ENCODE data around the gene GLYATL1. TPM values are rescaled to one million over a fixed set of nuclear protein-coding genes. Genes with fewer than 3 reads are reported as not detected.

Gene GLYATL1
- total RNA-seq, 1 donor from 2014 or later, result 0.42 TPM

DNA sequence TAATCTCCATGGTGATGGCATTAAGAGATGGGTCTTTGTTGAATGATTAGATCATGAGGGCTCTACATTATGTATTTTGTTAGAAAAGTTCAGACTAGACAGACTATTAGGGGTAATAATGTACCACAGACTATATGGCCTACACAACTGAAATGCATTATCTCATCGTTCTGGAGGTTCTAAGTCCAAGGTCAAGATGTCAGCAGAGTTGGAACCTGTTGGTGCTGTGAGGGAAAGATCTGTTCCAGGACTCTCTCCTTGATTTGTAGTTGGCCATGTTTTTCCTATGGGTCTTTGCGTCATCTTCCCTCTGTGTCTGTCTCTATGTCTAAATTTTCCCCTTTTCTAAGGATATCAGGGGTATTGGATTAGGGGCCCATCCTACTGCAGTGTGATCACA, 8.4 kb upstream of the GLYATL1 start:
- H3K36me3 Mint-ChIP-seq (ENCODE audit: unreplicated experiment), result no peaks in the 10 kb centered on the region
- no peak overlapping the region for H3K27ac Mint-ChIP-seq (ENCODE audit: unreplicated experiment)
- peaks cover 5% of the 10 kb centered on the region for H3K4me1 Mint-ChIP-seq (ENCODE audit: low read depth, unreplicated experiment)
- no peak for DNase-seq
- H3K4me3 Mint-ChIP-seq (ENCODE audit: unreplicated experiment), result no peak overlapping the region
- H3K9me3 Mint-ChIP-seq (ENCODE audit: unreplicated experiment), result no peaks in the 10 kb centered on the region
- H3K27me3 Mint-ChIP-seq (ENCODE audit: unreplicated experiment), result no peaks in the 10 kb centered on the region
- TF ChIP-seq, protein P1, sequence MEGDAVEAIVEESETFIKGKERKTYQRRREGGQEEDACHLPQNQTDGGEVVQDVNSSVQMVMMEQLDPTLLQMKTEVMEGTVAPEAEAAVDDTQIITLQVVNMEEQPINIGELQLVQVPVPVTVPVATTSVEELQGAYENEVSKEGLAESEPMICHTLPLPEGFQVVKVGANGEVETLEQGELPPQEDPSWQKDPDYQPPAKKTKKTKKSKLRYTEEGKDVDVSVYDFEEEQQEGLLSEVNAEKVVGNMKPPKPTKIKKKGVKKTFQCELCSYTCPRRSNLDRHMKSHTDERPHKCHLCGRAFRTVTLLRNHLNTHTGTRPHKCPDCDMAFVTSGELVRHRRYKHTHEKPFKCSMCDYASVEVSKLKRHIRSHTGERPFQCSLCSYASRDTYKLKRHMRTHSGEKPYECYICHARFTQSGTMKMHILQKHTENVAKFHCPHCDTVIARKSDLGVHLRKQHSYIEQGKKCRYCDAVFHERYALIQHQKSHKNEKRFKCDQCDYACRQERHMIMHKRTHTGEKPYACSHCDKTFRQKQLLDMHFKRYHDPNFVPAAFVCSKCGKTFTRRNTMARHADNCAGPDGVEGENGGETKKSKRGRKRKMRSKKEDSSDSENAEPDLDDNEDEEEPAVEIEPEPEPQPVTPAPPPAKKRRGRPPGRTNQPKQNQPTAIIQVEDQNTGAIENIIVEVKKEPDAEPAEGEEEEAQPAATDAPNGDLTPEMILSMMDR (IDR thresholded peaks at IDR 0.05; ENCODE audit: partially characterized antibody, unreplicated experiment), result no peak

DNA sequence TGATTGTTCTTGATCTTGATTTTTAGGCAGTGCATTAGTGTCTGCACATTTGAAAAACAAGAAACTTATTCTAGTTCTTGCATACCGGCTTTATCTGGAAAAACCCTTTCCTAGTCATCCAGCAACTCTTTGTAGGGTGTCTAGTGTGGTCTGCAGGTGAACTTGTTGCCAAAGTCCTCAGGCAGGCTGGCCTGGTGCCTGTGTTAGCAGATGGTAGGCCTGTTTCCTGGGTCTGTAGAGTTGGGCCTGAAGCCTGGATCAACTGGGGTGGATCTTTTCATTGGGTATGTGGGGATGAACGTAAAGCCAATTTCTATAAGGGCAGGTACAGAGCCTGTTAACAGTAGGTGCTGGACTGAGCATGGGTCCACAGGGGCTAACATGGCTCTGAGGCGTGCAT, 5.6 kb upstream of the GLYATL1 start:
- no peak overlapping the region for H3K27ac Mint-ChIP-seq (ENCODE audit: unreplicated experiment)
- no peaks in the 10 kb centered on the region for H3K36me3 Mint-ChIP-seq (ENCODE audit: unreplicated experiment)
- no peaks in the 10 kb centered on the region for H3K27me3 Mint-ChIP-seq (ENCODE audit: unreplicated experiment)
- H3K4me1 Mint-ChIP-seq (ENCODE audit: low read depth, unreplicated experiment), result no peaks in the 10 kb centered on the region
- no peak for DNase-seq
- no peak overlapping the region for H3K4me3 Mint-ChIP-seq (ENCODE audit: unreplicated experiment)
- TF ChIP-seq, protein P1 (IDR thresholded peaks at IDR 0.05; ENCODE audit: partially characterized antibody, unreplicated experiment), result no peak
- H3K9me3 Mint-ChIP-seq (ENCODE audit: unreplicated experiment), result no peaks in the 10 kb centered on the region

DNA sequence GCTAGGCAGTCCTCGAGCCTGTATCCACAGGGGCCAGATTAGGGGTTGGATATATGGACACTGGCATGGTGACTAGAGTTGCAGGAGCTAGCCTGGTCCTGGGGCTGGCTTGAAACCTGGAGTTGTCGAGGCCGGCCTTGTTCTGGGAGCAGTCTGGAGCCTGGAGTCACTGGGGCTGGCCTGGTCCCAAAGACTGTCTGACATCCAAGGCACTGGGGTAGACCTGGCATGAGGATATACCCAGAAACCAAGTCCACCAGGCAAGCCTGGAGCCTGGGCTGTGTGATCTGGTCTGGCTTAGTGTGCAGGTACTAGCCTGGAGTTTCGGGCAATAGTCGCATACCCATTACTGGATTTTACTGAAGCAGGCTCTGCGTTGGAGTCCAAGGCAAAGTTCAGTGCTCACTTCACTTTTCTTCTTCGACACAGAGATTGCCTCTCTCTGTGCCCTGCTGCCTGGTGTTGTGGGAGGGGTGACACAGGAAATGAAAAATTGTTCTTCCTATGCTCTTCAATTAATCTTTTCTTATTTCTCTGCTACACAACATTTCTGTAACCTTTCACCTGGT, 4.3 kb upstream of the GLYATL1 start:
- Mint-ChIP-seq H3K36me3 (ENCODE audit: unreplicated experiment) (no peaks in the 10 kb centered on the region), H3K27me3 (ENCODE audit: unreplicated experiment) (no peaks in the 10 kb centered on the region), H3K9me3 (ENCODE audit: unreplicated experiment) (no peaks in the 10 kb centered on the region), H3K4me3 (ENCODE audit: unreplicated experiment) (no peak overlapping the region), H3K27ac (ENCODE audit: unreplicated experiment) (no peak overlapping the region), H3K4me1 (ENCODE audit: low read depth, unreplicated experiment) (no peaks in the 10 kb centered on the region)
- DNase-seq, result no peak
- TF ChIP-seq, protein P1 (IDR thresholded peaks at IDR 0.05; ENCODE audit: partially characterized antibody, unreplicated experiment), result no peak

DNA sequence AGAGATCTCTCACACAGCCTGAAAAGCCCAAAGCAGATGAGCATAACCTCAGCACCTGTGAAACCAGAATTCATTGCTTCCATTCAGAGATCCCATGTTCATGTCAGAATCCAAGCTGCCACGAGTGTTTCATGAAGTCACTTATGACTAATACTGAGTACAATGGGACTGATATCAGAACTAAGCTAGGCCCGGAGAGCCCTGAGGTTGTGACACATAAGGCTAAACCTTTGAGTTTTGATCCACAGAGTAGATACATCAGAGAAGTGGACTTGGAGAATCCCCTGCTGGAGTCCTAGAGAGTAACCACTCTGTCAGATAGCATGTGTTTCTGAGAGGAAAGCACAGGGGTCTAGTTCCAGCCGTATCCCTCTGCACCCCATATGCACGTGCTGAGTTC, 890 bp upstream of the GLYATL1 start:
- no peaks in the 10 kb centered on the region for H3K4me1 Mint-ChIP-seq (ENCODE audit: low read depth, unreplicated experiment)
- TF ChIP-seq, protein P1 (IDR thresholded peaks at IDR 0.05; ENCODE audit: partially characterized antibody, unreplicated experiment), result no peak
- no peak overlapping the region for H3K27ac Mint-ChIP-seq (ENCODE audit: unreplicated experiment)
- DNase-seq, result no peak
- no peaks in the 10 kb centered on the region for H3K27me3 Mint-ChIP-seq (ENCODE audit: unreplicated experiment)
- H3K9me3 Mint-ChIP-seq (ENCODE audit: unreplicated experiment), result no peaks in the 10 kb centered on the region
- no peak overlapping the region for H3K4me3 Mint-ChIP-seq (ENCODE audit: unreplicated experiment)
- H3K36me3 Mint-ChIP-seq (ENCODE audit: unreplicated experiment), result no peaks in the 10 kb centered on the region

DNA sequence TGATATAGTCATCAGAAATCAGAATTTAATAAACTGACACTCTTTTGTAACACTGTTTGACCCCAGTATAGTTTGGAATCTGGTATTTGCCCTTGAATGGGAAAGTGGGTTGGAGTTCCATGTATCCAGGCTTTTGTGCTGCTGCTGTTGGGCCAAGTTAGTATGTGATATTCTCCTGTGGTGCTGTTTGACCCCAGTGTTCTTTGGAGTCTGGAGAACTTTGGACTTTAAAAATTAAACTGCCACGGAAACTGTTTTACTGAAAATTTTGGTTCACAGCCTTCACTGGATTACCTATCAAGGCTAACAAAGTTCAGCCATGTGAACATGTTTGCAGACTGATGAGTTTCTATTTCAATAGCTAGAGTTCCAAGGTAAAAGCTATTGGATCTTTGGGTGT, 740 bp downstream of the GLYATL1 start:
- Mint-ChIP-seq H3K9me3 (ENCODE audit: unreplicated experiment) (no peaks in the 10 kb centered on the region), H3K4me1 (ENCODE audit: low read depth, unreplicated experiment) (no peaks in the 10 kb centered on the region)
- DNase-seq, result no peak

More for the DNA sequence above, 740 bp downstream of the GLYATL1 start:
- Mint-ChIP-seq H3K27me3 (ENCODE audit: unreplicated experiment) (no peaks in the 10 kb centered on the region), H3K27ac (ENCODE audit: unreplicated experiment) (no peak overlapping the region), H3K4me3 (ENCODE audit: unreplicated experiment) (no peak overlapping the region), H3K36me3 (ENCODE audit: unreplicated experiment) (no peaks in the 10 kb centered on the region)
- TF ChIP-seq, protein P1 (IDR thresholded peaks at IDR 0.05; ENCODE audit: partially characterized antibody, unreplicated experiment), result no peak
